ENCODE results near the gene ADSS1. TPM values are rescaled to one million over a fixed set of nuclear protein-coding genes. Genes with fewer than 3 reads are reported as not detected.

The ADSS1 gene
- total RNA-seq, 4 donors from 2014 or later, result 3.4 to 11.4 (median 8.4) TPM

DNA sequence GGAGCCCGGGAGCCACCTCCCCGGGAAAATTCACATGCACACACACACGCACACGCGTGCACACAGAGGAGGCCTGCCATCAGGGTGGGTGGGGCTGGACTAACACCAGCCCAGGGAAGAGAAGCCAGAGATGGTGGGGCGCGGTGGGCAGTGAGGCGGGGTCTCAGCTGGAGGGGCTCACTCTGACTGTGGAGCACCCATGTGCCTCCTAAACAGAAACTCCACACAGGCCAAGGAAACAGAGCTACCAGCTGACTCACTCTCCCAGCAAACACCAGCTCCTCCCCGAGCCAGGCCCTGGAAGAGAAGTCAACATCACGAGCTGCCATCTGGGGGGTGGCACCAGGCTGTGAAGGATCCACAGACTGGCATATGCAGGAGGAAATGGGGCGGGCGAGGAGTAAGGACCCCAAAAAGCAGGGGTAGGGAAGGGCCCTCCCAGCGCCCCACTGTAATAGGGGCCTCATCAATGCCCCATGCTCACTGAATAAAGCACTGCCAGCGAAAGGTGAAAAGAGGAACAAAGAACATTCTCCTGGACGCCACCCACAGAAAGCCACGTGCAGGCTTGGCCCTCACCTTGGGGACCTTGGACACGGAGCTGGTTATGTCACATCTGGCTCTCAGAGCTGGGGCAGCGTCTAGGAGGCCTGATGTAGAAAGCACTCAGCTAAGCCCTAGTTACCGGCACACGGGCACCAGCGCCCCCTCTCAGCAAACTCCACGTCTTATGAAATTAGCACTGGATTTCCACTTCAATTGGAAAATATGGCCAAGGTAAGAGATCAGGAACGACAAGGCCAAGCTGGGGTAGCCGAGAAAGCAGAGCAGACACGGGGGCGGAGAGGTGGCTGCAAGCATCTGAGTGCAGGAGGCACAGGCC, 43.0 kb upstream of the ADSS1 start:
- DNase-seq, result no peak
- 13 to 27% methylated on average over 14 to 16 of the region's 26 CpGs for WGBS, 2 donors
- TF ChIP-seq, protein P1, sequence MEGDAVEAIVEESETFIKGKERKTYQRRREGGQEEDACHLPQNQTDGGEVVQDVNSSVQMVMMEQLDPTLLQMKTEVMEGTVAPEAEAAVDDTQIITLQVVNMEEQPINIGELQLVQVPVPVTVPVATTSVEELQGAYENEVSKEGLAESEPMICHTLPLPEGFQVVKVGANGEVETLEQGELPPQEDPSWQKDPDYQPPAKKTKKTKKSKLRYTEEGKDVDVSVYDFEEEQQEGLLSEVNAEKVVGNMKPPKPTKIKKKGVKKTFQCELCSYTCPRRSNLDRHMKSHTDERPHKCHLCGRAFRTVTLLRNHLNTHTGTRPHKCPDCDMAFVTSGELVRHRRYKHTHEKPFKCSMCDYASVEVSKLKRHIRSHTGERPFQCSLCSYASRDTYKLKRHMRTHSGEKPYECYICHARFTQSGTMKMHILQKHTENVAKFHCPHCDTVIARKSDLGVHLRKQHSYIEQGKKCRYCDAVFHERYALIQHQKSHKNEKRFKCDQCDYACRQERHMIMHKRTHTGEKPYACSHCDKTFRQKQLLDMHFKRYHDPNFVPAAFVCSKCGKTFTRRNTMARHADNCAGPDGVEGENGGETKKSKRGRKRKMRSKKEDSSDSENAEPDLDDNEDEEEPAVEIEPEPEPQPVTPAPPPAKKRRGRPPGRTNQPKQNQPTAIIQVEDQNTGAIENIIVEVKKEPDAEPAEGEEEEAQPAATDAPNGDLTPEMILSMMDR (IDR thresholded peaks at IDR 0.05), result peak in 1 of 6 experiments; percentile 8
- no peak for TF ChIP-seq POLR2A (IDR thresholded peaks at IDR 0.05)
- intact Hi-C loops (cut with DNase I), result no loop called here
- Histone ChIP-seq H3K27me3 (no peaks in the 10 kb centered on the region), H3K4me1 (peaks cover 53 to 73% (median 57%) of the 10 kb centered on the region in 3 donors), H3K27ac (peak overlapping the region; percentile 86 to 91 (median 90)), H3K9me3 (no peaks in the 10 kb centered on the region), H3K36me3 (no peaks in the 10 kb centered on the region), H3K4me3 (peak overlapping the region in 3 of 4 donors; percentile 14 to 41 (median 24))

DNA sequence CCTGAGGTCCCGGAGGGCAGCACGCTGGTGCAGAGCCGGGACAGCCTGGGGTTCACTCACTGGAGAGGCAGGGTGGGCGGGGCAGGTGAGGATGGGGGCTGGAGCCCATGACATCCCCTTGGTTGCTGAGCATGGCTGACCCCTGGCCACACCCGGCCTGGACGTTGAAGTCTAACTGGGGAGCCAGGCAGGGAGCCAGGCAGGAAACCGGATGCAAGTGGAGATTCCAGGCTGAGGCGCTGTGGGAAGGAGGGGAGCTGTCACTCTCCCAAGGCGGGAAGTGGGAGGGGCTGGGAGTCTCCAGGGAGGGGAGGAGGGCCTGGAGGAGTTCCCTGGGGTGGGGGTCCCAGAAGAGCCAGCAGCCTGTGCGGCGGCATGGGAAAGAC, 42.3 kb upstream of the ADSS1 start:
- Histone ChIP-seq H3K4me1 (peaks cover 53 to 74% (median 57%) of the 10 kb centered on the region in 3 donors), H3K27ac (peak overlapping the region; percentile 86 to 91 (median 90)), H3K27me3 (no peaks in the 10 kb centered on the region), H3K4me3 (peak overlapping the region in 3 of 4 donors; percentile 14 to 41 (median 24)), H3K36me3 (no peaks in the 10 kb centered on the region), H3K9me3 (no peaks in the 10 kb centered on the region)
- intact Hi-C loops (cut with DNase I), result no loop called here
- TF ChIP-seq, protein P1 (IDR thresholded peaks at IDR 0.05), result no peak
- TF ChIP-seq POLR2A (IDR thresholded peaks at IDR 0.05), result no peak
- 8 to 24% methylated on average over 7 to 9 of the region's 11 CpGs for WGBS, 2 donors
- no peak for DNase-seq

DNA sequence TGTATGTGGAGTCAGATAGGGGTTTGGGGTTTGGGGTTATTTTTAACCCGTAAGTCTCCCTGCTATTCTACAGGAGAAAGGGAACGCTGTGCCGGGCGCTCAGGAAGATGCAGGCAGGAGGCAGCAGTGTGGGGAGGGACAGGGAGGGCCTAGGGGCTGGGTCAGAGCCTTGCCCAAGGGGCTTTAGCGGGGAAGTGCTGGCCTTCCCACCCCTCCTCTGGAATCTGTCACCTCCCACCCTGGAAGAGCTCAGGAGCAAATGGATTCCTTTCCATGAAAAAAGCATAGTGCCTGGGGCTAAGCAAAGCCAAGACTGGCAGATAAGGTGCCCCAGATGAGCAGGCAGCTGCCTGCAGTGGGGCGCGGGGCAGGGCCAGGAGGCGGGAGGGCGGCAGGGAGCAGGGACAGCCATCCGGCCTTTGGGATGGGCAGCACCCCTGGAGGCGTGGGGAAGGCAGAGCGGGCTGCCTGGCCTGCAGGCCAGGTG, 41.9 kb upstream of the ADSS1 start:
- Histone ChIP-seq H3K36me3 (no peaks in the 10 kb centered on the region), H3K9me3 (no peaks in the 10 kb centered on the region), H3K4me3 (peak overlapping the region in 3 of 4 donors; percentile 14 to 41 (median 24)), H3K4me1 (peaks cover 52 to 74% (median 59%) of the 10 kb centered on the region in 3 donors), H3K27ac (peak overlapping the region; percentile 86 to 91 (median 90)), H3K27me3 (no peaks in the 10 kb centered on the region)
- TF ChIP-seq POLR2A (IDR thresholded peaks at IDR 0.05), result no peak
- TF ChIP-seq, protein P1 (IDR thresholded peaks at IDR 0.05), result no peak
- 14 to 25% methylated on average over 5 to 10 of the region's 12 CpGs for WGBS, 2 donors
- no peak for DNase-seq
- intact Hi-C loops (cut with DNase I), result no loop called here

DNA sequence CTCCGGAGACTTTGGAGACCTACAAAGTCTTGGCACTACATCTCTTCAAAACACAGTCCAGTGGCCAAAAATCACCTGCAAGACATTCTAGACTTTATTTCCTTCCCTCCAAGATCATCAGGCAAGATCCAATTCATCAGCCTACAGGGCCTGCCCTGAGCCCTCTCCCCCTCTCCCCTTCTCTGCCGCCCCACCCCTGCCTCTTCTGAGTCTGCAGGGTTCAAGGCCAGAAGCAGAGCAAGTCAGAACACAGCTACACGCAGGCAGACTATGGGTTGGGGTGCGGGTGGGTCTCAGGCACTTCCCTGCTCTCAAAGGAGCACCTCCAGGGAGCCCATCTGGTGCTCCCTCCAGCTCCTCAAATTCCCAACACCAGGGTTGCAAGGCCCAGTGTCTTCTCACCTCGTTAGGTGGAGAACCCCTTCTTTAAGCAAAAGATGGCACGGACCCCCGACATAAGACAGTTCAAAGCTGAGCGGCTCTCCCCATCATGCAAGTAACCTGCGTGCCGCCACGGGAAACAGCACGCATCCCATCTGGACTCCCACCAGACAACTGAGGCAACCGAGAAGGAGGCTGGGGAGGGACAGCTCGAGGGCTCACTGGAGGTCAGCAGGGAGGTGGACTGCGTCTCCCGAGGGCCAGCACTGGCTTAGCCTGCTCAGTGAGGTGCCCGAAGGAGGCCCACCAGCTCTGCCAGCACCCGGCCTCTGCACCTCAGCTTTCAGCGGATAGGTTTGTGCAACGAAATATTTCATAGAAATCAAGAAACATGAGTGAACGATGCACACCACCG, 40.2 kb upstream of the ADSS1 start:
- no peak for TF ChIP-seq POLR2A (IDR thresholded peaks at IDR 0.05)
- TF ChIP-seq, protein P1 (IDR thresholded peaks at IDR 0.05), result no peak
- H3K27ac ChIP-seq, result no peak overlapping the region
- WGBS, 2 donors, result 67 to 85% methylated on average over 9 to 12 of the region's 22 CpGs
- H3K36me3 ChIP-seq, result no peaks in the 10 kb centered on the region
- peaks cover 56 to 74% (median 59%) of the 10 kb centered on the region in 3 donors for H3K4me1 ChIP-seq
- H3K4me3 ChIP-seq, result no peak overlapping the region
- no peak for DNase-seq
- H3K27me3 ChIP-seq, result no peaks in the 10 kb centered on the region
- H3K9me3 ChIP-seq, result no peaks in the 10 kb centered on the region
- intact Hi-C loops (cut with DNase I), result no loop called here

Data from esophagus squamous epithelium (tissue), 5 donors.